Testis (tissue), 5 donors: Measurements from ENCODE around the gene GPRC5C. TPM values are rescaled to one million over a fixed set of nuclear protein-coding genes. Genes with fewer than 3 reads are reported as not detected.

Experiments used
- DNase-seq: peaks from one replicate; pipeline ENCODE4 v3.0.0-alpha.2; 2019
- H3K27ac ChIP-seq, 2 donors: fragments of 200-600 bp; sonication (generic); one replicate each; pipeline ENCODE4 v1.5.1; 2019
- H3K27me3 ChIP-seq: fragments of 200-600 bp; sonication (generic); one replicate; pipeline ENCODE4 v1.5.1; 2019
- H3K36me3 ChIP-seq: fragments of 200-600 bp; sonication (generic); one replicate; pipeline ENCODE4 v1.5.1; 2017; ENCODE audit warnings: low read depth; ENCODE audit errors: missing control alignments
- H3K4me1 ChIP-seq: fragments of 200-600 bp; sonication (generic); one replicate; pipeline ENCODE4 v1.5.1; 2019
- H3K4me3 ChIP-seq, 2 donors: fragments of 200-600 bp; sonication (generic); one replicate each; pipeline ENCODE4 v1.5.1; 2017 to 2019
- H3K9me3 ChIP-seq: fragments of 200-600 bp; sonication (generic); one replicate; pipeline ENCODE4 v1.5.1; 2017
- CTCF ChIP-seq, 3 experiments: fragments of 450-650 bp in 2 of 3; fragments of 200-600 bp in 1 of 3; sonication (generic) in 1 of 3; IDR thresholded peaks; one replicate each; pipeline ENCODE4 v1.5.1; 2016 to 2019; ENCODE audit warnings: antibody characterized with exemption in 3 of 3, mild to moderate bottlenecking in 2 of 3, moderate library complexity in 1 of 3
- POLR2A ChIP-seq: fragments of 450-650 bp; IDR thresholded peaks from one replicate; pipeline ENCODE4 v1.6.1; 2017; ENCODE audit warnings: antibody characterized with exemption, mild to moderate bottlenecking, moderate library complexity
- WGBS, 2 donors: methylation state at CpG; one replicate each; pipeline ENCODE4 v1.1.5; 2018; 5-methylcytosine and 5-hydroxymethylcytosine counted together
- intact Hi-C: fragments of 100-400 bp; cut with DNase I; formaldehyde crosslinking; loops from one replicate; pipeline ENCODE4 v1.15.1; 2023; ENCODE audit warnings: low total_unique reads
- long read RNA-seq, 2 donors: transcript quantifications; one replicate each; lab custom pipeline, GENCODE V29; 2026
- polyA plus RNA-seq: library from polyadenylated mRNA; stranded (reverse); fragments of 350-450 nt; fragmentation: Illumina TruSeq; extraction: RNeasy Lipid Tissue Mini Kit (QIAGEN cat#74804); gene quantifications from one replicate; pipeline ENCODE4 v1.2.3, GENCODE V29; 2014; ENCODE audit warnings: low read depth, low replicate concordance; ENCODE audit not compliant: insufficient read depth
- total RNA-seq, 2 donors: library from RNA; depleted of rRNA; stranded (reverse); fragments of >200 nt; gene quantifications; one replicate each; pipeline ENCODE4 v1.2.3, GENCODE V29; 2016

GPRC5C gene
- total RNA-seq (10 to 100 TPM in 1 of 2 donors, 1 to 10 TPM in 1; 6.8 to 19.0 TPM), polyA plus RNA-seq (14.1 TPM)
- long read RNA-seq, donor 1, transcript GPRC5C-207 (1 exons, 2,224 nt) = major isoform, 5 of 13 reads
- long read RNA-seq, donor 1, partial matches to known transcripts = 5 of 13 reads
- long read RNA-seq, donor 1, other reads (novel, unspliced or antisense) = 0 of 13 reads
- long read RNA-seq, donor 2, transcript GPRC5C-207 (1 exons, 2,224 nt) = major isoform, 8 of 12 reads
- long read RNA-seq, donor 2, partial matches to known transcripts = 0 of 12 reads
- long read RNA-seq, donor 2, other reads (novel, unspliced or antisense) = 0 of 12 reads

- no peaks in the 10 kb centered on the region for H3K27me3 ChIP-seq
- peak; percentile 86 for DNase-seq
- 0% methylated on average over 21 to 56 of the region's 81 CpGs for WGBS, 2 donors
- H3K27ac ChIP-seq = peak within 1 kb of the TSS; percentile 92
- no peaks in the 10 kb centered on the region for H3K9me3 ChIP-seq
- peaks cover 8% of the 10 kb centered on the region for H3K4me1 ChIP-seq
- TF ChIP-seq CTCF (IDR thresholded peaks at IDR 0.05) (no peak), POLR2A (no peak)
- peak within 1 kb of the TSS; percentile 58 to 64 for H3K4me3 ChIP-seq
- intact Hi-C loops = no loop called here
- no peaks in the 10 kb centered on the region for H3K36me3 ChIP-seq
Measured at GRCh38 chr17:74431568-74432423, at the start of gene GPRC5C. Gene GPRC5C (plus strand): TSS chr17:74432088. CDS start chr17:74439777, 7,689 bp downstream.

- intact Hi-C loops = no loop called here
- no peak for DNase-seq
- H3K9me3 ChIP-seq = no peaks in the 10 kb centered on the region
Measured at GRCh38 chr17:74383141-74383540, 48.7 kb upstream of the GPRC5C start.

GRCh38 chr17:74385201-74385600 is 46.7 kb upstream of the GPRC5C start:
- H3K4me3 ChIP-seq = no peak overlapping the region
- TF ChIP-seq POLR2A = no peak
- no peak for TF ChIP-seq CTCF (IDR thresholded peaks at IDR 0.05)
- 85 to 94% methylated on average over 3 of the region's 3 CpGs for WGBS, 2 donors
- no peak overlapping the region for H3K27ac ChIP-seq
- no peaks in the 10 kb centered on the region for H3K27me3 ChIP-seq
- no peaks in the 10 kb centered on the region for H3K4me1 ChIP-seq
- H3K9me3 ChIP-seq = no peaks in the 10 kb centered on the region
- no peak for DNase-seq
- intact Hi-C loops = no loop called here
- no peaks in the 10 kb centered on the region for H3K36me3 ChIP-seq

More at GRCh38 chr17:74383141-74383540, 48.7 kb upstream of the GPRC5C start:
- H3K27me3 ChIP-seq = no peaks in the 10 kb centered on the region
- H3K4me3 ChIP-seq = no peak overlapping the region
- TF ChIP-seq CTCF (IDR thresholded peaks at IDR 0.05) (no peak), POLR2A (no peak)
- 82 to 92% methylated on average over 3 to 5 of the region's 5 CpGs for WGBS, 2 donors
- no peaks in the 10 kb centered on the region for H3K36me3 ChIP-seq
- peaks cover 9% of the 10 kb centered on the region for H3K4me1 ChIP-seq
- H3K27ac ChIP-seq = no peak overlapping the region

- Histone ChIP-seq H3K27me3 (no peaks in the 10 kb centered on the region), H3K27ac (no peak overlapping the region), H3K36me3 (no peaks in the 10 kb centered on the region), H3K9me3 (no peaks in the 10 kb centered on the region), H3K4me3 (no peak overlapping the region), H3K4me1 (no peaks in the 10 kb centered on the region)
- WGBS, 2 donors = 61 to 70% methylated on average over 8 of the region's 8 CpGs
- intact Hi-C loops = no loop called here
- no peak for DNase-seq
- TF ChIP-seq POLR2A (no peak), CTCF (IDR thresholded peaks at IDR 0.05) (no peak)
Measured at GRCh38 chr17:74386386-74386785, 45.5 kb upstream of the GPRC5C start.
